GM18498 (cell line): ENCODE results near the gene ADAT3.
"Not testable (repeated sequence)": the region's sequence is repeated elsewhere in the genome, so short reads cannot be mapped to it uniquely, and the experiment has no call there.

Source experiments
- ATAC-seq: cut with Tn5 transposase; IDR thresholded peaks from one replicate; pipeline ENCODE4 v1.9.1; 2021; ENCODE audit warnings: mild to moderate bottlenecking, moderate library complexity; ENCODE audit not compliant: unreplicated experiment

The ADAT3 gene

GRCh38 chr19:1882786-1883692 lies 22.2 kb upstream of the ADAT3 start:
- ATAC-seq = no peak

- no peak for ATAC-seq
Observed at GRCh38 chr19:1883784-1884183, 21.4 kb upstream of the ADAT3 start.

- no peak for ATAC-seq
Observed at GRCh38 chr19:1884291-1884718, 20.9 kb upstream of the ADAT3 start.

GRCh38 chr19:1884719-1885334 lies 20.4 kb upstream of the ADAT3 start:
- ATAC-seq = peak; percentile 21

- ATAC-seq = peak; percentile 86
Observed at GRCh38 chr19:1885398-1886119, 19.6 kb upstream of the ADAT3 start, which contains the start of gene ABHD17A. Gene ABHD17A, minus strand, starts transcription at chr19:1885496. Its CDS starts 3,930 bp downstream, at chr19:1881566.

GRCh38 chr19:1886360-1886759 lies 18.8 kb upstream of the ADAT3 start:
- not testable (repeated sequence) for ATAC-seq

GRCh38 chr19:1888385-1888784 lies 16.8 kb upstream of the ADAT3 start:
- no peak for ATAC-seq

GRCh38 chr19:1889907-1890306 lies 15.3 kb upstream of the ADAT3 start:
- ATAC-seq = no peak

- no peak for ATAC-seq
Observed at GRCh38 chr19:1893791-1894190, 11.4 kb upstream of the ADAT3 start.

GRCh38 chr19:1896508-1896907 lies 8.7 kb upstream of the ADAT3 start:
- ATAC-seq = no peak

- ATAC-seq = no peak
Observed at GRCh38 chr19:1901940-1902404, 3.2 kb upstream of the ADAT3 start.

GRCh38 chr19:1902923-1903322 lies 2.3 kb upstream of the ADAT3 start:
- no peak for ATAC-seq

- ATAC-seq = no peak
Observed at GRCh38 chr19:1904860-1905109, 414 bp upstream of the ADAT3 start.

GRCh38 chr19:1905863-1906375 lies 720 bp downstream of the ADAT3 start:
- ATAC-seq = no peak

- ATAC-seq = no peak
Observed at GRCh38 chr19:1906985-1907562, 1.9 kb downstream of the ADAT3 start.

GRCh38 chr19:1907563-1908363 lies 2.6 kb downstream of the ADAT3 start:
- ATAC-seq = no peak

- ATAC-seq = no peak
Observed at GRCh38 chr19:1908364-1908678, 3.1 kb downstream of the ADAT3 start.

- ATAC-seq = no peak
Observed at GRCh38 chr19:1909761-1910080, 4.5 kb downstream of the ADAT3 start.

- no peak for ATAC-seq
Observed at GRCh38 chr19:1910177-1910576, 5.0 kb downstream of the ADAT3 start.

GRCh38 chr19:1911098-1911497 lies 5.9 kb downstream of the ADAT3 start:
- no peak for ATAC-seq

- ATAC-seq = no peak
Observed at GRCh38 chr19:1911995-1912394, 6.8 kb downstream of the ADAT3 start.
